GM13977 (cell line): ENCODE data around the gene HRH4.

ENCODE experiments used
- DNase-seq: peaks from one replicate; pipeline ENCODE4 v3.0.0; 2012; ENCODE audit warnings: low spot score
- in situ Hi-C: fragments of 300-500 bp; cut with MboI; formaldehyde crosslinking; loops from one replicate; pipeline ENCODE4 v1.12.0; 2022; ENCODE audit warnings: low sequenced_read_pairs, low pct_unique_long_range_greater_than_20kb, mixed read lengths, inconsistent platforms; ENCODE audit not compliant: unreplicated experiment
- TF ChIP-seq, protein P1 (sequence below): IDR thresholded peaks from 2 replicates; pipeline ENCODE4 v1.5.1; 2012; ENCODE audit warnings: mild to moderate bottlenecking, control low read depth; ENCODE audit not compliant: insufficient read depth; ENCODE audit errors: extremely low read depth, missing control alignments

HRH4 gene

DNA sequence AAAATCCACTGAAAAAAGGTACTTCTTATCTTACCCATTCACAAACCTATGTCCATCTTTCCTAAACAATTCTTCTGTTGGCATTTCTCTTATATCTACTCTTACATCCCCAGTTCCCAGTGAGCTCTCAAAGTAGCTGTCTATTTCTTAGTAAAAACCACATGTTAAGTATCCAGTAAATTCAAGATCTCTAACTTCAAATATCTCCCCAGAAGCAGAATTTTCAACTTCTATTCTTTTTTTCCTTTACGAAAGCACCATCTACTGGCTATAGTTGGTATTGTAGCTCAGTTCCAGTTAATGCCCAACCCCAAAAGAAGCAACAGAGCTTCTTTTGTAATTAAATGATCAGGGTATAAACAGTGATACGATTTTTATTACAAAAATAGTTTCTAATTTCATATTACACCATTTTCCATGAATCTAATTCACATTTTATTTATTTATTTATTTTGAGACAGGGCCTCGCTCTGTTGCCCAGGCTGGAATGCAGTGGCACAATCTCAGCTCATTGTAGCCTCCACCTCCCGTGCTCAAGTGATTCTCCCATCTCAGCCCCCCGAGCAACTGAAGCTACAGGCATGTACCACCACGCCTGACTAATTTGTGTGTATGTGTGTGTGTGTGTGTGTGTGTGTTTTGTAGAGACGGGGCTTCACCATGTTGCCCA is 28.5 kb downstream of the HRH4 start:
- peak; percentile 57 for DNase-seq
- TF ChIP-seq, protein P1, sequence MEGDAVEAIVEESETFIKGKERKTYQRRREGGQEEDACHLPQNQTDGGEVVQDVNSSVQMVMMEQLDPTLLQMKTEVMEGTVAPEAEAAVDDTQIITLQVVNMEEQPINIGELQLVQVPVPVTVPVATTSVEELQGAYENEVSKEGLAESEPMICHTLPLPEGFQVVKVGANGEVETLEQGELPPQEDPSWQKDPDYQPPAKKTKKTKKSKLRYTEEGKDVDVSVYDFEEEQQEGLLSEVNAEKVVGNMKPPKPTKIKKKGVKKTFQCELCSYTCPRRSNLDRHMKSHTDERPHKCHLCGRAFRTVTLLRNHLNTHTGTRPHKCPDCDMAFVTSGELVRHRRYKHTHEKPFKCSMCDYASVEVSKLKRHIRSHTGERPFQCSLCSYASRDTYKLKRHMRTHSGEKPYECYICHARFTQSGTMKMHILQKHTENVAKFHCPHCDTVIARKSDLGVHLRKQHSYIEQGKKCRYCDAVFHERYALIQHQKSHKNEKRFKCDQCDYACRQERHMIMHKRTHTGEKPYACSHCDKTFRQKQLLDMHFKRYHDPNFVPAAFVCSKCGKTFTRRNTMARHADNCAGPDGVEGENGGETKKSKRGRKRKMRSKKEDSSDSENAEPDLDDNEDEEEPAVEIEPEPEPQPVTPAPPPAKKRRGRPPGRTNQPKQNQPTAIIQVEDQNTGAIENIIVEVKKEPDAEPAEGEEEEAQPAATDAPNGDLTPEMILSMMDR: peak; percentile 64
- in situ Hi-C loops: loop anchor here (10.0 kb wide), 1 partner anchor 124 kb away; no protein-coding TSS in a partner anchor

DNA sequence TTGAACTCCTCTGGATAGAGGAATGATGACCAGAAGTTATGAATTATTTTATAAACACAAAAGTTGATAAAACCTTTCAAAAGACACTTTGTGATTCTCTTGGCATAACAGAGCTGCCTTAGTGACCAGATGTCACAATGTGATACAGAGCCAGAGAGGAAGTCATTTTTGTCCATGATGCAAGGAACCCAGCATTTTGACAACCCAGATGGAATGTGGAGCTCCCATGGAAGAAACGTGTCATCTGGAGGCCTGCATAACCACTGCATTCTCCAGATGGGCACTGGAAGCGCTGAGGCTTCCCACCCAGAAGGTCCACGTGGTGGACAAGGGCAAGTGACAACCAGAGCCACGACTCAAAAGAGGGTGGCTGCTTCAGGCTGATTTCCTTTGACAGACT is 30.1 kb downstream of the HRH4 start:
- in situ Hi-C loops: no loop called here
- DNase-seq: no peak
- TF ChIP-seq, protein P1: no peak

DNA sequence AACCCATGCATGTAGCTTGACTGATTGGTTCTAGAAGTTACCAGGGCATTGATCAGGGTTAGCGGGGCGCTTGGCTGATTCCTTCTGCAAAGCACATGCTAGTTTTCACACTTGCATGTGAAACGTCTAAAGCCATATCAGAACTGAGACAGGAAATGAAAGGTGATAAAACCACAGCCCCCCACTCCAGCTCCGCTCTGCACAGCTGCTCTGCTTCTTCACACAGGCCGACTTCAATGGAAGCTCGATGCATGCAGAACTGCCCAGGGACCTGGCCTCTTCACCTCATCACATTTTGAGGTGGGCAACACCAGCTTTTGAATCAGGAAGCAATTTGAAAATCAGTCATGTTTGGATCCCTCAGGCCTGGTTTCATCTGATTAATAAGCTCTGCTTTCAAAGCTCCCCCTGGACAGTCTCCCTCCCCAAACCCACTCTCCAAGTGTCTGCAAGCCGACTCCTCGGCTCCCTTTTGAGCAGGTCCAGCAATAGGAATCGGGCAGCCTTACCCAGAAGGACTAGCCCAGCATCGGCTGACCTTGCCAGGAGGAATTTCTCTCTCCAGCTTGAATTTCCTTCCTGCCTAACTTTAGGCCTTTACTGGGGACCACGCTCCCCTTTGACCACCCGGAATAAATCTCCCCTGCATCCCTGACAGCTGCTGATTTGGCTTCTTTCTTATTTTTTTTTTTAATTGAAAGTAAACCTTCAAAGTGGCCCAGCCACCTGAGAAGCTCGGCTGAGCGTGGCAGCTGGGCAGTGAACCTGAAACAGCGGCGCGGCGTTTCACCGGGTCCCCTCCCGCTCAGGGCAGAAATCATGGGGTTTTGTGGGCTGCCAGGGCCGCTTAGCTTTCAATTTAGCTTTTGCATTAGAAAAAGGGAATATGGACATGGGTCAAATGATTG is 31.7 kb downstream of the HRH4 start:
- DNase-seq: peak; percentile 36
- in situ Hi-C loops: no loop called here
- TF ChIP-seq, protein P1: no peak

DNA sequence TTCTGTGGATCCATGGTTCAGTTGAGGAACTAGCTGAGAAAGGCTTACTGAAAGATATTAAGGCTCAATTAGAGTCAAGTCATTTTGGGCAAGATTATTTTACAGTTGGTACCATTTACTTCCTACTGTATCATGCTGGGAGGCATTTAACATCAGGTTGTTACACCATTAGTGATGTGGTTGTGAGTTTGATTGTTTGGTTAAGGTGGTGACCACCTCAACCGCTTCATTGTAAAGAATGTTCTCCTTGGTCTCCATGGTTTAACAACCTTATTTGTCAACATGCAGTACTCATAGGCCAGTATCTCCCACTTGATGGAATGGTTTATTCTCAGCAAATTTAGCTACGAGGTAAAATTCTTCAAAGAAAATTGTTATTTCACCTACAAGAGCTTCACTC is 34.1 kb downstream of the HRH4 start:
- in situ Hi-C loops: no loop called here
- TF ChIP-seq, protein P1: no peak
- no peak for DNase-seq

DNA sequence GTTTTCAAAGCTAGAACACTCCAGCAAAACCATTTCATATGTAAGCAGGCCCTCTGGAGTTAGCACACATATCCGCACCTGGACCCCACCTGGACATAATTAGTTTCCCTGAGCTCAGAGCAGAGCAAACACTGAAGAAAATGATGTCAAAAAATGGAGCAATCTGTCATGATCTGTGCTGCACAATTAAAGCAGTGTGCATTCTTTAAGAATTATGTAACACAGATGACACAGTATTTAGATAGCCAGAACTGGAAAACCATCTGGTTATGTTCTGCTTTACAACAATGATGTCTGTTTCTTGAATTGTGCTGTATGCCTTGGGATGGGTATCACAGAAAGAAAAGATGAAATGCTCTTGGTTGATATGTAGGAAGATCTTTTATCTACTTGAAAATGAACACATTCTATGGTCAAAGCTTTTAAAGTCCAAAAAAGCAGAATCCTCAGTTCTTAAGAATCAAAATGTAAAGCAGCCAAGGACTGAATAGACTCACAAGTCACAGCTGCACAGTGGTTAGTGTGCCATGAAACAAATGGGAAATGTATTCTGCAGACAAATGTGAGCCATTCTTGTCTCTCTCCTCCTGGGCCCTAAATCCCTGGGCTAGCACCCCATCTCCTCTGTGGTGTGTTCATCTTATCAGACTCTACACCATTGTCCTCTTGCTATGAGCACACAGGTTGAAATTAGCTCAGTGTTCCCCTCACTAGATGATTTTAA is 36.8 kb downstream of the HRH4 start:
- no peak for DNase-seq
- TF ChIP-seq, protein P1: no peak
- in situ Hi-C loops: no loop called here

DNA sequence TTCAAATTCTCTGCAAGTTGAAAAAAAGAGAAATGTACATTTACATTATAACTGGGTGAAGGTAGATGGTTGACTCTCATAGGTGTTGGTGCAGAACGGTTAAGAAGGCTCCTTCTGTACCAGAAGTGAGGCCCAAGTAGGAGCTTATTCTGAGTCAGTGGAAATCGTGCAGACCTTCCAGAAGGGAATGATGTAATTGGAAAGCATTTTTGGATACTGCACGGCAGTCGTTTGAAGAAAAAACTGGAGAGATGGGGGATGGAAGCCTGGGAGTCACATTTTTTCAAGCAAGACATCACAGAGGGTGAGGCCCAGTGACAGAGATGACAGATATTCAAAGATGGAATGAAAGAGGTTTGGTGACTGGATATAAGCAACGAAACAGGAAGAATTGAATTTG is 39.4 kb downstream of the HRH4 start:
- in situ Hi-C loops: no loop called here
- TF ChIP-seq, protein P1: no peak
- no peak for DNase-seq
